Right lobe of liver (tissue), 4 donors: Measurements from ENCODE around the gene TBCC.

Source experiments
- POLR2A ChIP-seq: fragments of 450-650 bp; IDR thresholded peaks from one replicate; pipeline ENCODE4 v1.6.1; 2017; ENCODE audit warnings: antibody characterized with exemption, mild to moderate bottlenecking
- TF ChIP-seq, protein P1 (sequence below), 4 donors: fragments of 200-600 bp in 3 of 4; fragments of 450-650 bp in 1 of 4; IDR thresholded peaks; one replicate each; pipeline versions ENCODE4 v1.5.1 to v1.8.0; 2016 to 2022; ENCODE audit warnings: antibody characterized with exemption in 4 of 4, mild to moderate bottlenecking in 2 of 4
- donor health status: DM: no; HTN: no; CAD: no.
- donor health status: DM: no; HTN: no; CAD: no.
- donor health status: DM: no; HTN: yes; CAD: no.

DNA sequence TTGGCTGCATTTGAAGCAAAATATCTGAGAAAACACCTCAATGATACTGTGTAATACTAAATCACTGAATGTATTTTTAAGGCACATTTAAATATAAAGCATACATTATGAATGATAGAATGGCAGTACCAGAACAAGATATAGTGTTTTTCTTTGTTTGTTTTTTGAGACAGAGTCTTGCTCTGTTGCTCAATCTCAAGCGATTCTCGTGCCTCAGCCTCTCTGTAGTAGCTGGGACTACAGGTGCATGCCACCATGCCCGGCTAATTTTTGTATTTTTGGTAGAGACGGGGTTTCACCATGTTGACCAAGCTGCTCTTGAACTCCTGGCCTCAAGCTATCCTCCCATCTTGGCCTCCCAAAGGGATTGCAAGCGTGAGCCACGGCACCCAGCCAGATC is 33.6 kb upstream of the TBCC start:
- TF ChIP-seq, protein P1, sequence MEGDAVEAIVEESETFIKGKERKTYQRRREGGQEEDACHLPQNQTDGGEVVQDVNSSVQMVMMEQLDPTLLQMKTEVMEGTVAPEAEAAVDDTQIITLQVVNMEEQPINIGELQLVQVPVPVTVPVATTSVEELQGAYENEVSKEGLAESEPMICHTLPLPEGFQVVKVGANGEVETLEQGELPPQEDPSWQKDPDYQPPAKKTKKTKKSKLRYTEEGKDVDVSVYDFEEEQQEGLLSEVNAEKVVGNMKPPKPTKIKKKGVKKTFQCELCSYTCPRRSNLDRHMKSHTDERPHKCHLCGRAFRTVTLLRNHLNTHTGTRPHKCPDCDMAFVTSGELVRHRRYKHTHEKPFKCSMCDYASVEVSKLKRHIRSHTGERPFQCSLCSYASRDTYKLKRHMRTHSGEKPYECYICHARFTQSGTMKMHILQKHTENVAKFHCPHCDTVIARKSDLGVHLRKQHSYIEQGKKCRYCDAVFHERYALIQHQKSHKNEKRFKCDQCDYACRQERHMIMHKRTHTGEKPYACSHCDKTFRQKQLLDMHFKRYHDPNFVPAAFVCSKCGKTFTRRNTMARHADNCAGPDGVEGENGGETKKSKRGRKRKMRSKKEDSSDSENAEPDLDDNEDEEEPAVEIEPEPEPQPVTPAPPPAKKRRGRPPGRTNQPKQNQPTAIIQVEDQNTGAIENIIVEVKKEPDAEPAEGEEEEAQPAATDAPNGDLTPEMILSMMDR (IDR thresholded peaks at IDR 0.05): no peak
- TF ChIP-seq POLR2A: no peak
